NCI-H748 treated with DMSO at 0.1 percent for 48 hours (cell line): ENCODE data around the gene NT5M.

Experiments
- DNase-seq: peaks from one replicate; lab custom pipeline; 2025; lab: John Stamatoyannopoulos, UW

The NT5M gene

GRCh38 chr17:17303847-17304490 is 796 bp downstream of the NT5M start:
- DNase-seq, result no peak

- DNase-seq, result no peak
These were observed 1.4 kb downstream of the NT5M start for GRCh38 chr17:17304521-17304985.

- no peak for DNase-seq
These were observed 2.2 kb downstream of the NT5M start for GRCh38 chr17:17305281-17305801.

GRCh38 chr17:17309356-17309755 is 6.2 kb downstream of the NT5M start:
- DNase-seq, result no peak

GRCh38 chr17:17313350-17313991 is 10.3 kb downstream of the NT5M start:
- DNase-seq, result peak; percentile 24

- DNase-seq, result no peak
These were observed 11.4 kb downstream of the NT5M start for GRCh38 chr17:17314501-17315071.

GRCh38 chr17:17315142-17315821 is 12.1 kb downstream of the NT5M start:
- no peak for DNase-seq

GRCh38 chr17:17320188-17320910 is 17.2 kb downstream of the NT5M start:
- DNase-seq, result no peak

- no peak for DNase-seq
These were observed 17.7 kb downstream of the NT5M start for GRCh38 chr17:17320911-17321220.

- no peak for DNase-seq
These were observed 18.3 kb downstream of the NT5M start for GRCh38 chr17:17321356-17322025.

- no peak for DNase-seq
These were observed 19.6 kb downstream of the NT5M start for GRCh38 chr17:17322516-17323510.

GRCh38 chr17:17324616-17325015 is 21.4 kb downstream of the NT5M start:
- DNase-seq, result no peak

GRCh38 chr17:17325228-17325627 is 22.1 kb downstream of the NT5M start:
- DNase-seq, result no peak

- no peak for DNase-seq
These were observed 22.6 kb downstream of the NT5M start for GRCh38 chr17:17325816-17326215.

GRCh38 chr17:17326275-17326875 is 23.2 kb downstream of the NT5M start:
- no peak for DNase-seq

- DNase-seq, result no peak
These were observed 25.1 kb downstream of the NT5M start for GRCh38 chr17:17328251-17328650.

- DNase-seq, result no peak
These were observed 38.3 kb downstream of the NT5M start for GRCh38 chr17:17341452-17341851.

- no peak for DNase-seq
These were observed 39.2 kb downstream of the NT5M start for GRCh38 chr17:17342242-17342945.

GRCh38 chr17:17343160-17343735 is 40.1 kb downstream of the NT5M start:
- DNase-seq, result no peak
